Activated CD4-positive, alpha-beta T cell treated with anti-CD3 and anti-CD28 coated beads, Interleukin-2, amount 10 ng/mL, durations not matched to agents 7 days and 5 days (primary cell): ENCODE results near the gene TNFSF11. TPM values are rescaled to one million over a fixed set of nuclear protein-coding genes. Genes with fewer than 3 reads are reported as not detected.
"Not testable (repeated sequence)": the region's sequence is repeated elsewhere in the genome, so short reads cannot be mapped to it uniquely, and the experiment has no call there.

Source experiments
- CTCF ChIA-PET: fragments of 350-600 bp; sonication (Branson Sonifier 250); formaldehyde crosslinking; loops from one replicate; lab custom pipeline; 2021; ENCODE audit warnings: antibody characterized with exemption; lab: Charles Lee
- POLR2A ChIA-PET: fragments of 350-600 bp; sonication (Branson Sonifier 250); formaldehyde crosslinking; loops from one replicate; lab custom pipeline; 2021; ENCODE audit warnings: antibody characterized with exemption; lab: Charles Lee
- DNase-seq: peaks from one replicate; pipeline ENCODE4 v3.0.0-alpha.2; 2020
- H3K27ac Mint-ChIP-seq: one replicate; pipeline ENCODE4 v1.8.0; 2021; ENCODE audit warnings: mild to moderate bottlenecking, moderate library complexity, mixed read lengths
- H3K27me3 Mint-ChIP-seq: one replicate; pipeline ENCODE4 v1.8.0; 2021; ENCODE audit warnings: mixed read lengths
- H3K36me3 Mint-ChIP-seq: one replicate; pipeline ENCODE4 v1.8.0; 2021; ENCODE audit warnings: low read depth, mixed read lengths
- H3K4me1 Mint-ChIP-seq: one replicate; pipeline ENCODE4 v1.8.0; 2021; ENCODE audit warnings: mixed read lengths
- H3K4me3 Mint-ChIP-seq: one replicate; pipeline ENCODE4 v1.8.0; 2021; ENCODE audit warnings: mild to moderate bottlenecking, moderate library complexity, mixed read lengths
- H3K9me3 Mint-ChIP-seq: one replicate; pipeline ENCODE4 v1.8.0; 2021; ENCODE audit warnings: mixed read lengths
- total RNA-seq, 2 experiments: library from RNA; stranded (reverse); gene quantifications; one replicate each; pipeline ENCODE4 v1.2.3, GENCODE V29; 2021

Gene TNFSF11
- total RNA-seq, 2 experiments from 2014 or later, result 0.77 to 0.87 TPM

GRCh38 chr13:42545842-42546241 is 28.1 kb upstream of the TNFSF11 start:
- POLR2A ChIA-PET, result no interaction called here
- Mint-ChIP-seq H3K4me3 (no peak overlapping the region), H3K4me1 (peaks cover 19% of the 10 kb centered on the region), H3K27ac (no peak overlapping the region), H3K36me3 (no peaks in the 10 kb centered on the region), H3K27me3 (no peaks in the 10 kb centered on the region), H3K9me3 (peaks cover 3% of the 10 kb centered on the region)
- CTCF ChIA-PET, result no interaction called here
- no peak for DNase-seq

GRCh38 chr13:42547612-42548011 is 26.3 kb upstream of the TNFSF11 start:
- ChIA-PET POLR2A (no interaction called here), CTCF (no interaction called here)
- Mint-ChIP-seq H3K4me3 (no peak overlapping the region), H3K27ac (no peak overlapping the region), H3K9me3 (peaks cover 5% of the 10 kb centered on the region), H3K4me1 (peaks cover 19% of the 10 kb centered on the region), H3K27me3 (no peaks in the 10 kb centered on the region), H3K36me3 (no peaks in the 10 kb centered on the region)
- no peak for DNase-seq

- no peak overlapping the region for H3K4me3 Mint-ChIP-seq
- ChIA-PET CTCF (no interaction called here), POLR2A (no interaction called here)
- DNase-seq, result no peak
- peaks cover 19% of the 10 kb centered on the region for H3K4me1 Mint-ChIP-seq
- no peaks in the 10 kb centered on the region for H3K36me3 Mint-ChIP-seq
- no peak overlapping the region for H3K27ac Mint-ChIP-seq
- no peaks in the 10 kb centered on the region for H3K27me3 Mint-ChIP-seq
- H3K9me3 Mint-ChIP-seq, result peaks cover 5% of the 10 kb centered on the region
Observed at GRCh38 chr13:42548731-42549551, 25.0 kb upstream of the TNFSF11 start.

- Mint-ChIP-seq H3K9me3 (peaks cover 5% of the 10 kb centered on the region), H3K4me3 (no peak overlapping the region)
- CTCF ChIA-PET, result no interaction called here
Observed at GRCh38 chr13:42549552-42549936, 24.4 kb upstream of the TNFSF11 start.

GRCh38 chr13:42551611-42552010 is 22.3 kb upstream of the TNFSF11 start:
- H3K9me3 Mint-ChIP-seq, result peaks cover 5% of the 10 kb centered on the region
- ChIA-PET POLR2A (no interaction called here), CTCF (no interaction called here)
- H3K4me1 Mint-ChIP-seq, result peaks cover 19% of the 10 kb centered on the region
- H3K27ac Mint-ChIP-seq, result no peak overlapping the region
- no peaks in the 10 kb centered on the region for H3K27me3 Mint-ChIP-seq
- no peak overlapping the region for H3K4me3 Mint-ChIP-seq
- no peaks in the 10 kb centered on the region for H3K36me3 Mint-ChIP-seq
- DNase-seq, result no peak

More at GRCh38 chr13:42549552-42549936, 24.4 kb upstream of the TNFSF11 start:
- Mint-ChIP-seq H3K4me1 (peaks cover 19% of the 10 kb centered on the region), H3K36me3 (no peaks in the 10 kb centered on the region), H3K27me3 (no peaks in the 10 kb centered on the region), H3K27ac (no peak overlapping the region)
- POLR2A ChIA-PET, result no interaction called here
- DNase-seq, result no peak

- DNase-seq, result no peak
- POLR2A ChIA-PET, result no interaction called here
- peaks cover 8% of the 10 kb centered on the region for H3K4me1 Mint-ChIP-seq
- no peaks in the 10 kb centered on the region for H3K27me3 Mint-ChIP-seq
- H3K9me3 Mint-ChIP-seq, result peaks cover 5% of the 10 kb centered on the region
- H3K4me3 Mint-ChIP-seq, result no peak overlapping the region
- no peak overlapping the region for H3K27ac Mint-ChIP-seq
- CTCF ChIA-PET, result interaction anchor here (0.6 kb wide), 1 partner anchor 234 kb away, joined by 3 read pairs; no protein-coding TSS in a partner anchor
- no peaks in the 10 kb centered on the region for H3K36me3 Mint-ChIP-seq
Observed at GRCh38 chr13:42553098-42554046, 20.6 kb upstream of the TNFSF11 start.

- CTCF ChIA-PET, result no interaction called here
- H3K27me3 Mint-ChIP-seq, result no peaks in the 10 kb centered on the region
- POLR2A ChIA-PET, result no interaction called here
- H3K4me3 Mint-ChIP-seq, result no peak overlapping the region
- DNase-seq, result no peak
- H3K27ac Mint-ChIP-seq, result no peak overlapping the region
- no peaks in the 10 kb centered on the region for H3K36me3 Mint-ChIP-seq
- H3K9me3 Mint-ChIP-seq, result peaks cover 7% of the 10 kb centered on the region
- peaks cover 6% of the 10 kb centered on the region for H3K4me1 Mint-ChIP-seq
Observed at GRCh38 chr13:42559057-42559456, 14.9 kb upstream of the TNFSF11 start.

GRCh38 chr13:42559573-42560218 is 14.3 kb upstream of the TNFSF11 start:
- POLR2A ChIA-PET, result not testable (repeated sequence)

GRCh38 chr13:42560320-42560719 is 13.6 kb upstream of the TNFSF11 start:
- H3K4me1 Mint-ChIP-seq, H3K4me3 Mint-ChIP-seq, H3K27ac Mint-ChIP-seq, H3K27me3 Mint-ChIP-seq, H3K9me3 Mint-ChIP-seq, H3K36me3 Mint-ChIP-seq, POLR2A ChIA-PET, DNase-seq: not testable (repeated sequence)
- CTCF ChIA-PET, result interaction anchor here (0.6 to 1.5 kb wide), 3 partner anchors 11 to 21 kb away, joined by 3 read pairs; no protein-coding TSS in a partner anchor

More at GRCh38 chr13:42559573-42560218, 14.3 kb upstream of the TNFSF11 start:
- H3K4me3 Mint-ChIP-seq, H3K27me3 Mint-ChIP-seq, H3K27ac Mint-ChIP-seq, H3K9me3 Mint-ChIP-seq, H3K36me3 Mint-ChIP-seq, DNase-seq, H3K4me1 Mint-ChIP-seq: not testable (repeated sequence)
- CTCF ChIA-PET, result interaction anchor here (0.6 to 1.5 kb wide), 3 partner anchors 12 to 20 kb away, joined by 3 read pairs; no protein-coding TSS in a partner anchor

GRCh38 chr13:42561752-42562467 is 12.0 kb upstream of the TNFSF11 start:
- ChIA-PET CTCF (no interaction called here), POLR2A (no interaction called here)
- no peaks in the 10 kb centered on the region for H3K27me3 Mint-ChIP-seq
- peaks cover 2% of the 10 kb centered on the region for H3K36me3 Mint-ChIP-seq
- no peak for DNase-seq
- H3K9me3 Mint-ChIP-seq, result peaks cover 9% of the 10 kb centered on the region
- peaks cover 6% of the 10 kb centered on the region for H3K4me1 Mint-ChIP-seq
- no peak overlapping the region for H3K27ac Mint-ChIP-seq
- H3K4me3 Mint-ChIP-seq, result no peak overlapping the region

GRCh38 chr13:42567906-42568305 is 6.0 kb upstream of the TNFSF11 start:
- no peak for DNase-seq
- ChIA-PET POLR2A (no interaction called here), CTCF (no interaction called here)
- Mint-ChIP-seq H3K9me3 (peaks cover 13% of the 10 kb centered on the region), H3K4me3 (no peak overlapping the region), H3K4me1 (no peaks in the 10 kb centered on the region), H3K36me3 (peaks cover 2% of the 10 kb centered on the region), H3K27me3 (peaks cover 15% of the 10 kb centered on the region), H3K27ac (no peak overlapping the region)
